ENCODE data around the gene SLC5A10.

Gene SLC5A10

GRCh38 chr17:18959071-18959844 lies 7.3 kb downstream of the SLC5A10 start:
- no peak for TF ChIP-seq CTCF (IDR thresholded peaks at IDR 0.05; ENCODE audit: low read depth, low read length, missing control alignments)
- no peak for DNase-seq (ENCODE audit: low read depth)
- H3K4me3 ChIP-seq (ENCODE audit: low read depth, low read length), result no peak overlapping the region

GRCh38 chr17:18959845-18960240 lies 7.9 kb downstream of the SLC5A10 start:
- H3K4me3 ChIP-seq (ENCODE audit: low read depth, low read length), result no peak overlapping the region
- DNase-seq (ENCODE audit: low read depth), result no peak
- TF ChIP-seq CTCF (IDR thresholded peaks at IDR 0.05; ENCODE audit: low read depth, low read length, missing control alignments), result no peak

GRCh38 chr17:18960241-18960665 lies 8.3 kb downstream of the SLC5A10 start:
- no peak for DNase-seq (ENCODE audit: low read depth)
- no peak overlapping the region for H3K4me3 ChIP-seq (ENCODE audit: low read depth, low read length)
- TF ChIP-seq CTCF (IDR thresholded peaks at IDR 0.05; ENCODE audit: low read depth, low read length, missing control alignments), result no peak

GRCh38 chr17:18960803-18961511 lies 9.0 kb downstream of the SLC5A10 start:
- peak; percentile 92 for TF ChIP-seq CTCF (IDR thresholded peaks at IDR 0.05; ENCODE audit: low read depth, low read length, missing control alignments)
- H3K4me3 ChIP-seq (ENCODE audit: low read depth, low read length), result no peak overlapping the region
- DNase-seq (ENCODE audit: low read depth), result peak; percentile 37

GRCh38 chr17:18961634-18962493 lies 9.9 kb downstream of the SLC5A10 start:
- no peak for DNase-seq (ENCODE audit: low read depth)
- no peak overlapping the region for H3K4me3 ChIP-seq (ENCODE audit: low read depth, low read length)
- no peak for TF ChIP-seq CTCF (IDR thresholded peaks at IDR 0.05; ENCODE audit: low read depth, low read length, missing control alignments)

GRCh38 chr17:18962494-18962815 lies 10.5 kb downstream of the SLC5A10 start:
- TF ChIP-seq CTCF (IDR thresholded peaks at IDR 0.05; ENCODE audit: low read depth, low read length, missing control alignments), result no peak
- no peak for DNase-seq (ENCODE audit: low read depth)
- no peak overlapping the region for H3K4me3 ChIP-seq (ENCODE audit: low read depth, low read length)

All from GM12864 (cell line).